WERI-Rb-1 (cell line): ENCODE data around the gene NHLRC3.

Source experiments
- DNase-seq: peaks from one replicate; pipeline ENCODE4 v3.0.0-alpha.2; 2020
- H3K27ac ChIP-seq: fragments of 250-450 bp; sonication (Bioruptor Pico); 2 replicates; pipeline ENCODE4 v1.5.1; 2020; ENCODE audit warnings: mild to moderate bottlenecking, moderate library complexity
- H3K27me3 ChIP-seq: fragments of 250-450 bp; sonication (Bioruptor Pico); 2 replicates; pipeline ENCODE4 v1.5.1; 2021; ENCODE audit warnings: mild to moderate bottlenecking, low read depth, moderate library complexity; ENCODE audit not compliant: insufficient read depth, severe bottlenecking
- H3K36me3 ChIP-seq: fragments of 250-450 bp; sonication (Bioruptor Pico); 2 replicates; pipeline ENCODE4 v1.5.1; 2020; ENCODE audit warnings: mild to moderate bottlenecking, moderate library complexity
- H3K4me3 ChIP-seq: 2 replicates; pipeline ENCODE4 v1.5.1; 2011; ENCODE audit warnings: low read depth, mild to moderate bottlenecking, control low read depth, low read length
- H3K9me3 ChIP-seq: fragments of 250-450 bp; sonication (Bioruptor Pico); 2 replicates; pipeline ENCODE4 v1.5.1; 2021; ENCODE audit warnings: mild to moderate bottlenecking, moderate library complexity; ENCODE audit not compliant: severe bottlenecking
- TF ChIP-seq, protein P1 (sequence below): IDR thresholded peaks from 2 replicates; pipeline ENCODE4 v1.5.1; 2011; ENCODE audit warnings: low read depth, mild to moderate bottlenecking, control low read depth, inconsistent platforms, low read length

The NHLRC3 gene

DNA sequence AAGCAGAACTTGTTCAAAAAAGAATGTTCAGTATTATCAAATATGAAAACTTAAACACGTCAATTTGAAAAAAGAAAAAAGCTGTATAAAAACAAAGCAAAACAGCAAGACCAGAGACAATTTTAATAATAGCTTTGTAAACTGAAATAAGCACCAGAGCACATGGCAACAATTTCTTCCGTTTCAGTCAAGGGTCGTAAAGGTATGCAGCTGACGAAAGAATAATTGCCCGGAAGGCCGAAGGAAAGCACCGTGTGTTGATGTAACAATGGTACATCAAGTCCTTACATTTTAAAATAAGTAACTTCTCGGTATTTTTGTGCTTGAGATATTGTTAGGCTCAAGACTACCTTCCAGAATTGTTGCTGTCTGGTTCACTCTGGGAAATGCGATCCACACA lies 2.0 kb upstream of the NHLRC3 start:
- H3K4me3 ChIP-seq = peak overlapping the region; percentile 72
- H3K36me3 ChIP-seq = peaks cover 5% of the 10 kb centered on the region; the same call in 1 of the 2 replicates
- DNase-seq = no peak
- TF ChIP-seq, protein P1, sequence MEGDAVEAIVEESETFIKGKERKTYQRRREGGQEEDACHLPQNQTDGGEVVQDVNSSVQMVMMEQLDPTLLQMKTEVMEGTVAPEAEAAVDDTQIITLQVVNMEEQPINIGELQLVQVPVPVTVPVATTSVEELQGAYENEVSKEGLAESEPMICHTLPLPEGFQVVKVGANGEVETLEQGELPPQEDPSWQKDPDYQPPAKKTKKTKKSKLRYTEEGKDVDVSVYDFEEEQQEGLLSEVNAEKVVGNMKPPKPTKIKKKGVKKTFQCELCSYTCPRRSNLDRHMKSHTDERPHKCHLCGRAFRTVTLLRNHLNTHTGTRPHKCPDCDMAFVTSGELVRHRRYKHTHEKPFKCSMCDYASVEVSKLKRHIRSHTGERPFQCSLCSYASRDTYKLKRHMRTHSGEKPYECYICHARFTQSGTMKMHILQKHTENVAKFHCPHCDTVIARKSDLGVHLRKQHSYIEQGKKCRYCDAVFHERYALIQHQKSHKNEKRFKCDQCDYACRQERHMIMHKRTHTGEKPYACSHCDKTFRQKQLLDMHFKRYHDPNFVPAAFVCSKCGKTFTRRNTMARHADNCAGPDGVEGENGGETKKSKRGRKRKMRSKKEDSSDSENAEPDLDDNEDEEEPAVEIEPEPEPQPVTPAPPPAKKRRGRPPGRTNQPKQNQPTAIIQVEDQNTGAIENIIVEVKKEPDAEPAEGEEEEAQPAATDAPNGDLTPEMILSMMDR = no peak
- H3K27me3 ChIP-seq = no peaks in the 10 kb centered on the region
- H3K9me3 ChIP-seq = no peaks in the 10 kb centered on the region
- H3K27ac ChIP-seq = no peak overlapping the region

DNA sequence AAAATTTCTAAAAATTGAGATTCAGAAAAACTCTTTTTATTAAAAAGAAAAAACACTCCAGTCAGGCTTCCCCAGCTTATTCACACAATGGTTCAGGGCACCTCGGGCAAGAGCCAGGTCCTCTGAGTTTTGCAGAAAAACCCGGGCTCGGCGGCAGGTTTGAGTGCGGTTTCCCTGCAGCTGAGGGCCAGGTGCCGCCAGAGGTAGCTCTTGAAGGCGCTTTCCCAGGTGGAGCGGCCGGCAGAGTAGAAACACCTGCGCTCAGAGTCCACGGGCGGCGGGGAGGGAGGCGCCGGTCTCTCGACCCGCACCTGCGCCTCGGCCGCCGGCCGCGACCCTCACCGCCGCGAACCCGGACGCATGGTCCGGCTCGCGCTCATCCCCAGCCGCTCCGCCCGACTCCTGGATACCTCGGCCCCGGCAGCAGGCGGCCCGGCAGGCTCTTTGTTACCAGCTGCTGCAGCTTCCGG lies 811 bp upstream of the NHLRC3 start:
- DNase-seq = no peak
- peaks cover 5% of the 10 kb centered on the region; the same call in 1 of the 2 replicates for H3K36me3 ChIP-seq
- H3K9me3 ChIP-seq = no peaks in the 10 kb centered on the region
- H3K27me3 ChIP-seq = no peaks in the 10 kb centered on the region
- TF ChIP-seq, protein P1 = no peak
- H3K4me3 ChIP-seq = peak overlapping the region; percentile 72
- H3K27ac ChIP-seq = peak overlapping the region; percentile 90

DNA sequence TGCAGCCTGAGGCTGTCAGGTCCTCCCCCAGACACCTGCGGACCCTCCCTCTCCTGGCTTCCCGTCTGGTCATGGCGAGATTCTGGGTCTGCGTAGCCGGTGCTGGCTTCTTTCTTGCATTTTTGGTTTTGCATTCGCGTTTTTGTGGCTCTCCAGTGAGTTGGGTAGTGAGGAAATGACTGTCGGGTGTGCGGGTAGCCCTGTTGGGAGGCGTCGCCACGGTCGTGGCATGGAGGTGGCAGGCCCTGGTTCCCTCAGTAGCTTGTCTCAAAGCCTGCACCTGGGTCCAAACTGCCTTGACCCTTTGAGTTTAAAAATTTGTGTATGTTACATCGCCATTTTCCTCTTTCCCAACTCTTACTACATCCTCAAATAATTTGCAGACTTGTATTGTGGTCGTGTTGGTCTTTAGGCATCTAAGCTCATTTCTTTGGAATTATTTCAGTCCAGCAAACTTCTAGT lies 344 bp downstream of the NHLRC3 start:
- DNase-seq = no peak
- TF ChIP-seq, protein P1 = no peak
- Histone ChIP-seq H3K27me3 (no peaks in the 10 kb centered on the region), H3K4me3 (peak overlapping the region; percentile 72), H3K27ac (peak overlapping the region; percentile 90), H3K9me3 (no peaks in the 10 kb centered on the region), H3K36me3 (peaks cover 5% of the 10 kb centered on the region; the same call in 1 of the 2 replicates)

DNA sequence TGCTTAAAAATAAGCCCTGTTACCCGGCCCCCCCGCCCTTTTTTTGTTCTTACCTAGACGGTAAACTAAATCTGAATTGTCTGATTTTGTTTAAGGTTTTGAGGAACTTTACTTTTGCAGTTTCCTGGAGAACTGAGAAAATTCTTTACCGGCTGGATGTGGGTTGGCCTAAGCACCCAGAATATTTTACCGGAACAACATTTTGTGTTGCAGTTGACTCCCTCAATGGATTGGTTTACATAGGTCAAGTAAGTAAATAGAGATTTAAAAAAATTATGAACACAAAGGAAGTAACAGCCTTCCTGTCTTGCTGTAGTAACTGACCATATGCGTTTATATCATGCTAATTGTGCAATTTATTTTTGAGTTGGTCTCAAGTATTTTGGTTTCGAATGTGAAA lies 785 bp downstream of the NHLRC3 start:
- no peak for DNase-seq
- no peaks in the 10 kb centered on the region for H3K9me3 ChIP-seq
- no peak overlapping the region for H3K27ac ChIP-seq
- H3K36me3 ChIP-seq = peaks cover 5% of the 10 kb centered on the region; the same call in 1 of the 2 replicates
- no peaks in the 10 kb centered on the region for H3K27me3 ChIP-seq
- H3K4me3 ChIP-seq = peak overlapping the region; percentile 72
- TF ChIP-seq, protein P1 = no peak

DNA sequence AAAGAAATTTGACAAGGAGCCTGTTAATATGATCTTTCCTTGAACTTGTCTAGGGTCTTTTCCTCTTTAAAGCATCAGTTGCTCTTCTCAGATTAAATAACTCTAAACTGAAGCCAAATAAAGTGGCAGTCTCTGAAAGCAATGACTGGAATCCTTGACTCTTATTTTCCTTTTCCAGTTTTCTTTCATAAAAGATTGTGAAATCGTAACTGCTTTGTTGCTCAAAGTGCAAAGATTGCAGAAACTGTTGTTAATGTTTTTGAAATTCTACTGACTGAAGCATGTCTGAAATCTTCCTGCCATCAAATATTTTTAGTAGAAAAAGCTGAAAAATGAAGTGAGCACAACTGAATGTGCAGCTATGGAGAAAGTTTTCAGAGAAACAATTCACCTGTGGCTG lies 1.9 kb downstream of the NHLRC3 start:
- Histone ChIP-seq H3K27ac (no peak overlapping the region), H3K27me3 (no peaks in the 10 kb centered on the region), H3K36me3 (peaks cover 5% of the 10 kb centered on the region; the same call in 1 of the 2 replicates), H3K9me3 (no peaks in the 10 kb centered on the region), H3K4me3 (no peak overlapping the region)
- DNase-seq = no peak
- TF ChIP-seq, protein P1 = no peak

DNA sequence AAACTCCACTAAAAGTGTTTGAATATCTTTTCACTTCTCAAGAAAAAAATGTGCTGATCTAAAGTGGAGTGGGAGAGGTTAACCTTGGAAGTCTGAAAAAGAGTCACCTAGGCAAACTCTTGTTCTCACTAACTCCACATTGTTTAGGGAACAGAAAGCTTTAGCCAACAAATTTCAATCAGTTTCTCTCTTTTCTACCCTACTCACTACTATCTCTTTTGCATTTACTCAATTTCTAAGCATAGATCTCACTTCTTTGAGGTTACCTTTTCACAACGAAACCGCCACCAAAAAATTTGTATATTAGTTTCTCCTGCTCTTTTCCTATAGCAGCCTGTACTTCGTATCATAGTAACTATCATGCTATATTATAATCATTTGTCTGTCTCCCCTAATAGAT lies 6.3 kb downstream of the NHLRC3 start:
- no peak for DNase-seq
- H3K27me3 ChIP-seq = no peaks in the 10 kb centered on the region
- TF ChIP-seq, protein P1 = no peak
- H3K9me3 ChIP-seq = no peaks in the 10 kb centered on the region
- no peak overlapping the region for H3K27ac ChIP-seq
- no peak overlapping the region for H3K4me3 ChIP-seq
- peaks cover 5% of the 10 kb centered on the region; the same call in 1 of the 2 replicates for H3K36me3 ChIP-seq
